Activated naive CD4-positive, alpha-beta T cell treated with anti-CD3 and anti-CD28 coated beads, Interleukin-2, amount 50 U/mL, for 24 hours (primary cell): ENCODE results near the gene FKBP15.

Experiments
- H3K27ac Mint-ChIP-seq: one replicate; pipeline ENCODE4 v1.8.0; 2021; ENCODE audit warnings: mild to moderate bottlenecking, mixed read lengths
- H3K27me3 Mint-ChIP-seq: one replicate; pipeline ENCODE4 v1.8.0; 2021; ENCODE audit warnings: mixed read lengths
- H3K36me3 Mint-ChIP-seq: one replicate; pipeline ENCODE4 v1.8.0; 2021; ENCODE audit warnings: mixed read lengths
- H3K4me1 Mint-ChIP-seq: one replicate; pipeline ENCODE4 v1.8.0; 2021; ENCODE audit warnings: mixed read lengths
- H3K4me3 Mint-ChIP-seq: one replicate; pipeline ENCODE4 v1.8.0; 2021; ENCODE audit warnings: mild to moderate bottlenecking, mixed read lengths
- H3K9me3 Mint-ChIP-seq: one replicate; pipeline ENCODE4 v1.8.0; 2021; ENCODE audit warnings: mixed read lengths

Gene FKBP15

DNA sequence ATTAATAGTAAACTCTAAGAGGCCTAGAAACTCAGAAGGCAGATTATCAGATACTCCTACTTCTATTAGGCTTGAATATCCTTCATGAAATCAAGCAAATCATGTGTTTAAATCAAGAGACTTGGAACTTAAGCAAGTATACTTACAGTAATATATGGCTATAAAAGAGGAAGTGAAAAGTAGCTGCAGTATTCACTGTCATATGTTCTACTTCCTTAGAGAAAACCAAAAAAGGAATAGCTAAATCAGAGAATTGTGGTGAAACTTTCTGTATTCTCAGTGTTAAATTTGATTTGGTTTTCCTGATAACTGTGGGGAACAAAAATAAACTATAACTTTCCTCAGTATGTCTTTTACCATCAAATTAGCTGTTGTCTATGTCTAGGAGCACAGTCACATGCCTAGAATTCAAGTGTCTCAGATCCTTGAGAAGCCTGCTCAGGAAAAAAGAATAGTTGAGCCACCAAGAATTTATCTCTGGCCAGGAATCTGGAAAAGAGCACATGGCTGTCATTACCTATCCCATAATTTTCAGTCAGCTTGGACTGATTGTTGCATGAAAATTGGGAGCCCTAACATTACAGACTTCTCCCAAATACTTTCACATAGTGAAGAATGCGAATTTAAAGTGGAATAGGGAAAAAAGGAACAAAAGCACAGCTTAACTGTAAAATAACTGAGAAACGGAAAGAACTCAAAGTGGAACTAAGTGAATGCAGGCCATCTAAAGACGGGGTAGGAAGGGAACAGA lies 1.7 kb downstream of the FKBP15 start:
- H3K4me1 Mint-ChIP-seq: peaks cover 44% of the 10 kb centered on the region
- H3K9me3 Mint-ChIP-seq: no peaks in the 10 kb centered on the region
- H3K4me3 Mint-ChIP-seq: peak overlapping the region; percentile 99
- no peaks in the 10 kb centered on the region for H3K36me3 Mint-ChIP-seq
- no peaks in the 10 kb centered on the region for H3K27me3 Mint-ChIP-seq
- H3K27ac Mint-ChIP-seq: peak overlapping the region; percentile 13

DNA sequence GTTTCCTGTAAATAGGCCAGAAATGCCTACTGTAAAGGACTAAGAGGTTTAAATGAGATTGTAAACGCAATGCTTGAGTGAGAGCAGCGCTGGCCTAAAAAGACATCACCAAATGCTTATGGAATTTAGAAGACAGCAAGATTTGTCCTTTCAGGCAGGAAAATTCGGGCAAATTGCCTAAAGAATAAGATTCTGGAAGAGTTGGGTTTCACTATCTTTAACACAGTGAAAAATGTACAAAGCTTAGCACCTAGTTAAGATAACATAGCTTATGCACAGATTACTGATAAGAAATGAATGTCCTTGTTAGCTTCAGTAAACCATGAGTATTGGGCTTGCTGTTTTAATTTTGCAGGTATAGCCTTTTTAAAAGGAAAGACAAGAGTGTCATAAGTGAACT lies 4.7 kb downstream of the FKBP15 start:
- Mint-ChIP-seq H3K27me3 (no peaks in the 10 kb centered on the region), H3K9me3 (no peaks in the 10 kb centered on the region), H3K4me1 (peaks cover 40% of the 10 kb centered on the region), H3K4me3 (no peak overlapping the region), H3K36me3 (peaks cover 6% of the 10 kb centered on the region), H3K27ac (no peak overlapping the region)

DNA sequence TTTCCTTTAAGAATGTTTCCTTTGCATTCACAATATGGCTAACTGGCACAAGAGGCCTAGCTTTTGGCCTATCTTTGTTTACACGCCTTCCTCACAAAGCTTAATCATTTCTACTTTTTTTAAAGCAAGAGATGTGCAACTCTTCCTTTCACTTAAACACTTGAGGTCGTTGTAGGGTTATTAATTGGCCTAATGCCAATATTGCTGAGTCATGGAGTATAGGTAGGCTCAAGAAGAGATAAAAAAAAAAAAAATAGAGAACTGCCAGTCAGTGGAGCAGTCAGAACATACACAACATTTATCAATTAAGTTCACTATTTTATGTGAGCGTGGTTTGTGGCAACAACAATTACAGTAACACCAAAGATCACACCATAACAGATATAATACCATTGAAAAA lies 5.9 kb downstream of the FKBP15 start:
- H3K27me3 Mint-ChIP-seq: no peaks in the 10 kb centered on the region
- no peaks in the 10 kb centered on the region for H3K9me3 Mint-ChIP-seq
- no peak overlapping the region for H3K27ac Mint-ChIP-seq
- peaks cover 6% of the 10 kb centered on the region for H3K36me3 Mint-ChIP-seq
- peaks cover 40% of the 10 kb centered on the region for H3K4me1 Mint-ChIP-seq
- no peak overlapping the region for H3K4me3 Mint-ChIP-seq

DNA sequence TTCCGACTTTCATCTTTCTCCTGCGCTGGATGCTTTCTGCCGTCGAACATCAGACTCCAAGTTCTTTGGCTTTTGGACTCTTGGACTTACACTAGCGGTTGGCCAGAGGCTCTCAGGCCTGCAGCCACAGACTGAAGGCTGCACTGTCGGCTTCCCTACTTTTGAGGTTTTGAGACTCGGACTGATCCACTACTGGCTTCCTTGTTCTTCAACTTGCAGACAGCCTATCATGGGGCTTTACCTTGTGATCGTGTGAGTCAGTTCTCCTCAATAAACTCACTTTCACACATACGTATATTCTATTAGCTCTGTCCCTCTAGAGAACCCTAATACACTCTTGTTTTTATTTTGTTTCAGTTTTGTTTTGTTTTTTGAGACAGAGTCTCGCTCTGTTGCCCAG lies 10.3 kb downstream of the FKBP15 start:
- H3K4me3 Mint-ChIP-seq: no peak overlapping the region
- no peak overlapping the region for H3K27ac Mint-ChIP-seq
- H3K36me3 Mint-ChIP-seq: peaks cover 16% of the 10 kb centered on the region
- no peaks in the 10 kb centered on the region for H3K27me3 Mint-ChIP-seq
- no peaks in the 10 kb centered on the region for H3K9me3 Mint-ChIP-seq
- H3K4me1 Mint-ChIP-seq: peaks cover 18% of the 10 kb centered on the region

DNA sequence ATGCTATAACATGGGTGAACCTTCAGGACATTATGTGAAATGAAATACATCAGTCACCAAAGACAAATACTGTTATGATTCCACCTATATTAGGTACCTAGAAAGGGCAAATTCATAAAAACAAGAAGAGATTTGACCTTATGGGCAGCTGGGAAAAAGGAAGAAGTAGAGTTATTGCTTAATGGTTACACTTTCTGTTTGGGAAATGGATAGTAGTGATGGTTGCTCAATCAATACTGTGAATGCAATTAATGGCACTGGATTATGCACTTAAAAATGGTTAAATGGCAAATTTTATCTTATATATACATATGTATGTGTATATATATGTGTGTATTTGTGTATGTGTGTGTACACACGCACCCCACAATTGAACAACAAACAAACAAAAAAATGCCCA lies 15.2 kb downstream of the FKBP15 start:
- H3K4me3 Mint-ChIP-seq: no peak overlapping the region
- H3K36me3 Mint-ChIP-seq: peaks cover 23% of the 10 kb centered on the region
- H3K27me3 Mint-ChIP-seq: no peaks in the 10 kb centered on the region
- H3K9me3 Mint-ChIP-seq: no peaks in the 10 kb centered on the region
- no peak overlapping the region for H3K27ac Mint-ChIP-seq
- peaks cover 4% of the 10 kb centered on the region for H3K4me1 Mint-ChIP-seq

DNA sequence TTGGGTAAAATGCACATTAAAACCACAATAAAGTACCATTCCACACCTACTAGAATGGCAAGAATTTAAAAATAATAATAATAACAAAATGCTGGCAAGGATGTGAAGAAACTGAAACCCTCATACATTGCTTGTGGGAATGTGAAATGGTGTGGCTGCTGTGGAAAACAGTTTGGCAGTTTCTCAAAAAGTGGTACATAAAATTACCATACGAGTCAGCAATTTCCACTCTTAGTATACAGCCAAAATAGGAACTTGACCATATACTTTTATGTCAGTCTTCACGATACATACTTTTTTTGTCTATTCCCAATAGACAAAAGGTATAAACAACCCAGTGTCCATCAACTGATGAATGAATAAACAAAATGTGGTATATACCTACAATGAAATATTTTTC lies 15.6 kb downstream of the FKBP15 start:
- Mint-ChIP-seq H3K4me1 (peaks cover 4% of the 10 kb centered on the region), H3K27me3 (no peaks in the 10 kb centered on the region), H3K27ac (no peak overlapping the region), H3K36me3 (peaks cover 23% of the 10 kb centered on the region), H3K4me3 (no peak overlapping the region), H3K9me3 (no peaks in the 10 kb centered on the region)

DNA sequence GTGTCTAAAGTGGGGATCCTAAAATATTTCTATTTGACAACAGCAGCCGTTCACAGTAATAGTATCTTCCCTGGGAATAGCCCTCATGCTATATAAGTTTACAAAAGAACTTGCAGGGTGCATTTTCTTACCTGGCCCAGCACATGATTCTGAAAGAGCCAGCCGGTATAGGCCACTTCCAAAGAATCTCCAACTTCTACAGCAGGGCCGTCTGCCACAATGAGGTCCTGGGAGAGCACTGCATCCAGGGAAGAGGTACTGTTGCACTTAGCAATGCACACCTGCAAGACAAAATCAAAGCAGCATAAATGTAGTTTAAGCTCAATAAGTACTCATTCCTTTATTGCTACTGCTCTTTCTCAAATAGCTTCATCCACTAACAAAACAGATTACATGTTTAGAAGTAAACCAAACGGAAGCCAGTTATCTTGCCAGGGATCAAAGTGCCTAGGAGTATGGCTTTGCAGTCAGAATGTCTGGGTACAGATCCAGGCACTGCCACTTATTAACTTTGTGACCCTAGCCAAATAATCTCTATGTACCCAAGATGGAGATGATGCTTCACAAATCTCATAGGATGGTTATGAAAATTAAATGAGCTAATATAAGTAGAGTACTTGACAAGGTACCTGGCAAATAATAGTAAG lies 21.3 kb downstream of the FKBP15 start:
- Mint-ChIP-seq H3K27ac (no peak overlapping the region), H3K9me3 (no peaks in the 10 kb centered on the region), H3K27me3 (no peaks in the 10 kb centered on the region), H3K36me3 (peaks cover 16% of the 10 kb centered on the region), H3K4me3 (no peak overlapping the region), H3K4me1 (no peaks in the 10 kb centered on the region)

DNA sequence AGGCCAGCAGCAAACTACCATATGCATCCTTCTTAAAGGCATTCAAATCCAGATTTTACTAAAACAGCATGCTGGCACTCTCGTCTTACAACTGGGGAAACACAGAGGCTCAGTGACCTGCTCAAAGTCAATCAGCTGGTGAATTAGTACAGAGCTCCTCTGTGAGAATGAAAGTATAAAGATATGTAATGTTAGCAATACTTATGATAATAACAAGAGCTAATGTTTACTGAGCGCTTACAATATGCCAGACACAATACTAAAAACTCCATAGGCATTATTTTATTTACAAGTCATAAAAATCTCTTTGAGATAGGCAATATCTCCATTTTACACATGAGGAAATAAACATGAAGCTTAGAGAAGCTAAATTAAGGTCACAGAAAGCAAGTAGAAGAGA lies 28.6 kb downstream of the FKBP15 start:
- no peaks in the 10 kb centered on the region for H3K4me1 Mint-ChIP-seq
- no peaks in the 10 kb centered on the region for H3K9me3 Mint-ChIP-seq
- H3K4me3 Mint-ChIP-seq: no peak overlapping the region
- H3K36me3 Mint-ChIP-seq: peaks cover 20% of the 10 kb centered on the region
- no peaks in the 10 kb centered on the region for H3K27me3 Mint-ChIP-seq
- no peak overlapping the region for H3K27ac Mint-ChIP-seq

DNA sequence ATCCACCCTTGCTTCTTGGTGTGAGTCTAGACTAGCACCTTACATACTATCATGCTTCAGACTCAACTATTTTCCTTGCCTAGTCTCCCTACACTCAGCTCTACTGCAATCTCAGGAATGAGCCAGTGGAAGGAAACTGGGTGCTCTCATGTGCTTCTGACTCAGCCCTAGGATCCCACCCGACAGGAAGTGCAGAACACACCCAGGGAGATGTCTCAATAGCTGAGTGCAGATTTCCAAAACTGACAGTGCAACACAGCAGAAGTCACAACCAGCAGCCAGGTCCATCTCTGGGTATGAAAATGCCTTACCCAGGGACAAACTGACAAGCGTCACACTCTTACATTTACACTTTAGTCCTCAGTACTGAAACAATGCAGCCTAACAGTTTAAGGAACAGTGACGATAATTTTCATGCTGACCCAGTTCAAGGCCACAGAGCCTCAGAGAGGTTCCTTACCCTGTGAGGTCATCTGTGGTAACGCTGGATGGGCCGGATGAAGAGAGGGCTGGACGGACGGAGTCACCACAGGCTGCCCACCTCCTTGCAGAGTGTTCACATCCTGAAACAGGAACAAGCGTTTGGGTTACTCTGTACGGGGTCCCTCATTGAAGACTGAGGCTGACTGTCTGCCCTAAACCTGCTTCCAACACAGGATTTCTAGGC lies 33.0 kb downstream of the FKBP15 start:
- Mint-ChIP-seq H3K27ac (no peak overlapping the region), H3K4me3 (no peak overlapping the region), H3K9me3 (no peaks in the 10 kb centered on the region), H3K27me3 (no peaks in the 10 kb centered on the region), H3K4me1 (peaks cover 4% of the 10 kb centered on the region), H3K36me3 (peaks cover 27% of the 10 kb centered on the region)

DNA sequence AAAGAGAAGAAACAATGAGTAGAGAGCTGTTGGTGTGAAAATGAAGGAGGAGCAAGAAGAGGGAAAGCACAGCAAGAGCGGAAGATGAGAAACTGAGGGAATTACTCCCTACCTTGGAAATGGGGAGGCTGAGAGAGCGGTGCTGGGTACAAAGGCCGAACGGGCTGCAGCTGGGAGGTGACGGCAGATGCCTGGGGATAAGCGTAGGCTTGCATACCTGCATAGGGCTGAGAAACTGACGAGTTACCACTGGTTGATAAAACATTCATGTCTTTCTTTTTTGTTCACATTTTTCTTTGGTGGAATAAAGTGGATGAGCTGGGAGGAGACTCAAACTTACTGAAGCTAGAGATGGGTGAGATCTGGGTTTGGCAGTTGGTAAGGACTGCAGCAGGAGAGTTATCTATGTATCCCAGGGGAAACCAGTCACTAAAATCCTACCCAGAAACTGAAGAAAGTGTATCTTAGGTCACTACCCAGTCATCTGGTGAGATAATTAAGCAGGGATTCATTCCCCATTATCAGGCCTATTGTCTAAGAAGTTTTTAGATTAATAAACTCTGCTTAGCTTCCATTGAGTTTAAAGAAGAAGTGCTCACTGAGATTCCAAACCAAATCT lies 34.8 kb downstream of the FKBP15 start:
- Mint-ChIP-seq H3K9me3 (no peaks in the 10 kb centered on the region), H3K36me3 (peaks cover 30% of the 10 kb centered on the region), H3K4me1 (peaks cover 4% of the 10 kb centered on the region), H3K4me3 (no peak overlapping the region), H3K27ac (no peak overlapping the region), H3K27me3 (no peaks in the 10 kb centered on the region)

DNA sequence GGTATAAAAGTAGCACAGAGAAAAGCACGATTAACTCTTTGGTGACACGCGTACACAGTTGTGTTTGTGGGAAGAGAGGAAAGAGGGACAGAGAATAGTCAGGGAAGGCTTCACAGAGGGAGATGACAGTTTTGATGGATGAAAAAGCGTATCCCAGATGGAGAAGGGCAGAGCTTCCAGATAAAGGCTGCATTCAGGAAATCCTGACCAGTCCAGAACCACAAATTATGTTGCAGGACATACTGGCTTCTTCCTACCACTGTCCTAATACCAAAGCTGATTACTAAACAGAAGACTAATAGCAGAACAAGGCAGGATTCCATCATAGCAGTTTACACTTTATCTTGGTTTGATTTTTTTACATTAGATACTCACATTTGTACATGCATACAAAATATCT lies 35.8 kb downstream of the FKBP15 start:
- H3K4me1 Mint-ChIP-seq: peaks cover 4% of the 10 kb centered on the region
- H3K9me3 Mint-ChIP-seq: no peaks in the 10 kb centered on the region
- H3K27ac Mint-ChIP-seq: no peak overlapping the region
- H3K4me3 Mint-ChIP-seq: no peak overlapping the region
- peaks cover 30% of the 10 kb centered on the region for H3K36me3 Mint-ChIP-seq
- no peaks in the 10 kb centered on the region for H3K27me3 Mint-ChIP-seq

DNA sequence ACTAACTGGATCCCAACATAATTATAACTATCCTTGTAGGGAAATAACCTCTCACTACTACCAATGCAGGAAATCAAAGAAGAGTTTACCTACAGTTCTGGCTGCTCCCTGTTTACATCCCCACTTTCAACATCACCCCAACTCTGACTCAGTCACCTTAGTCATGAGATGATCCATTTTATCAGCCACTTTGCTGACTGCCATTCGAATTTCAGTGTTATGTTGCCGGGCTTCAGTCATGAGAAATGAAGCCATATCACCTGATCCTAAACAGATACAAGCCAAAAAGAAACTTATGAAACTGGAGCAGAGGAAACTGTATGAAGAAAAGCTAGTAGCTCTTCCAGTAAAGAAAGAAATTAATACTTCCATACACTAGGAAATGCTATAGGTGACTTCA lies 36.5 kb downstream of the FKBP15 start:
- H3K36me3 Mint-ChIP-seq: peaks cover 29% of the 10 kb centered on the region
- H3K27ac Mint-ChIP-seq: no peak overlapping the region

DNA sequence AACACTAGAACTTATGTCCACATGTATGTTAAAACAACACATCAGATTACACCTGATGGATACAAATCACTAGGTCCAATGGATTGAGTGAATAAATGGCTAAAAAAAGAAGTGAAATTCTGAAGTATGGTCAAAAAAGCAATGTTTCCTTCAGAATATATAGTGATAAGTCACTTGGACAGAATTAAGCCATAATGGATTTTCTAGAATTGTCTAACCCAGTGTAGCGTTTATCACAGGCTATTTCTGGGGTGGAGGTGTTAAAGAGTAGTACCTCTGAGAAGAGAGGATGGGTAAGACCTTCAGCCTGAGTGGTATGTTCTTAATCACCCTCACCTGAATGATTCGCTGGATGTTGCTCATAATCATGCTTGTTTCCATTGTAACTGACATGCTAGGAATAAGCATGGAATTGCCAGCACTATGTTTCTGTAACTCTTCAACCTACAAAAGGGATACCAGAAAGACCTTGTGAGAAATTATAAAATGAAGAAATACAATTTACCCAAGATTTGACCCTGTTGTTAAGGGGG lies 37.1 kb downstream of the FKBP15 start:
- no peak overlapping the region for H3K27ac Mint-ChIP-seq
- peaks cover 4% of the 10 kb centered on the region for H3K4me1 Mint-ChIP-seq
- no peaks in the 10 kb centered on the region for H3K9me3 Mint-ChIP-seq
- no peaks in the 10 kb centered on the region for H3K27me3 Mint-ChIP-seq
- H3K4me3 Mint-ChIP-seq: no peak overlapping the region
- peaks cover 29% of the 10 kb centered on the region for H3K36me3 Mint-ChIP-seq

More for the DNA sequence above, 36.5 kb downstream of the FKBP15 start:
- H3K4me1 Mint-ChIP-seq: peaks cover 4% of the 10 kb centered on the region
- no peaks in the 10 kb centered on the region for H3K27me3 Mint-ChIP-seq
- H3K4me3 Mint-ChIP-seq: no peak overlapping the region
- no peaks in the 10 kb centered on the region for H3K9me3 Mint-ChIP-seq

DNA sequence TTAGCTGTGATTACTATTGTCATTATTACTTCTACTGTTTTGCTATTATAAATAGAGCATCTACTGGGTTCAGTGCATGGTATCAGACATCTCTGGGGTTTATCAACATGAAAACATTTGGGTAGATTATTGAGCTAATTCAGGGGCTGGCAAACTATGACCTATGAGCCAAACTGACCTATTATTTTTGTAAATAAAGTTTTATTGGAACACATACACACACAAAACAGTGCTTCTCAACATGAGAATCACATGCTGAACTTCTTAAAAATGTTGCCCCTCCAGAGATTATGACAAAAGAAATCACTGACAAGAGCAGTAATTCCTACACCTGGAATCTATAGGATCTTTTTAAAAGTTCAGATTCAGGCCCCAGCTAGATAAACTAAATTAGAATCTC lies 39.9 kb downstream of the FKBP15 start:
- Mint-ChIP-seq H3K9me3 (no peaks in the 10 kb centered on the region), H3K27ac (no peak overlapping the region), H3K4me3 (no peak overlapping the region), H3K27me3 (no peaks in the 10 kb centered on the region), H3K36me3 (peaks cover 38% of the 10 kb centered on the region), H3K4me1 (peaks cover 4% of the 10 kb centered on the region)

DNA sequence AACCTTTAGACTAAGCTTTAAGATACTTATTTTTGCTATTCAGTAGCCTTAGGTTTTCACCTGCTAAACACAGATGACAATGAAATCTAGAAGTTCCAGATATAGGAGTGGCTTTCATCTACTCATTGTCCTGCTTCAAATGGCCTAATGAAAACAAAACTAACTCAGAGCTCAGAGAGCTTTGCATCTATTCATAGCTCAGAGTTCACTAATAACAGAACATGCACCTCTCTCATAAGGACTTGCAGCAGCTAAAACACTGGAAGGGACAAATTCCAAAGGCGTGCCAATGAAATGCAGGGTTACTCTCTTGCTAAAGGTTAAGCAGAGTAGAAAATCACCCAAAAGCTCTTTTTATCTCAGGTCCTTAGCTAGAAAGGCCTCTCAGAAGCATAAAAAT lies 41.2 kb downstream of the FKBP15 start:
- no peaks in the 10 kb centered on the region for H3K27me3 Mint-ChIP-seq
- no peaks in the 10 kb centered on the region for H3K4me1 Mint-ChIP-seq
- no peaks in the 10 kb centered on the region for H3K9me3 Mint-ChIP-seq
- no peak overlapping the region for H3K4me3 Mint-ChIP-seq
- H3K27ac Mint-ChIP-seq: no peak overlapping the region
- peaks cover 34% of the 10 kb centered on the region for H3K36me3 Mint-ChIP-seq

DNA sequence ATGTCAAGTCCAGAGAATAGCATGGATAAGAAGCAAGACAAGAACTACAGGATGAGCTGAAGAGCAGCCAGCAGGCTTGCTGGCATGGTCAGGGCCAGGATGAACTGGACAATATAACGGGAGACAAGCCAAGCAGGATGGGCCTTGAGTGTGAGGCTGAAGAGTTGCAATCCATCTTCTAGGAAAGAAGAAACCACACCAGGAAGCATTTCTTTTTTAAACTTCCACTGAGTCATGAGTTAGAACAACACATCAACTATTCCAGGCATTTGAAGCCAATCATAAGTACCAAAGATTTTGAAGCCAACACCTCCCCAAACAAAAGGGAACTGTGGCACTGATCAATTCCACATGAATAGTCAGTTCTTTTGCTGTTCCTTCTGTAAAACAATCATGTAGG lies 43.0 kb downstream of the FKBP15 start:
- Mint-ChIP-seq H3K36me3 (peaks cover 38% of the 10 kb centered on the region), H3K4me3 (no peak overlapping the region), H3K27me3 (no peaks in the 10 kb centered on the region), H3K27ac (no peak overlapping the region), H3K9me3 (peaks cover under 1% of the 10 kb centered on the region), H3K4me1 (no peaks in the 10 kb centered on the region)
